ENCODE results near the gene RHBDD3.
A peak's percentile ranks its signal among the peaks of the same experiment; 100 is the strongest.

The RHBDD3 gene

DNA sequence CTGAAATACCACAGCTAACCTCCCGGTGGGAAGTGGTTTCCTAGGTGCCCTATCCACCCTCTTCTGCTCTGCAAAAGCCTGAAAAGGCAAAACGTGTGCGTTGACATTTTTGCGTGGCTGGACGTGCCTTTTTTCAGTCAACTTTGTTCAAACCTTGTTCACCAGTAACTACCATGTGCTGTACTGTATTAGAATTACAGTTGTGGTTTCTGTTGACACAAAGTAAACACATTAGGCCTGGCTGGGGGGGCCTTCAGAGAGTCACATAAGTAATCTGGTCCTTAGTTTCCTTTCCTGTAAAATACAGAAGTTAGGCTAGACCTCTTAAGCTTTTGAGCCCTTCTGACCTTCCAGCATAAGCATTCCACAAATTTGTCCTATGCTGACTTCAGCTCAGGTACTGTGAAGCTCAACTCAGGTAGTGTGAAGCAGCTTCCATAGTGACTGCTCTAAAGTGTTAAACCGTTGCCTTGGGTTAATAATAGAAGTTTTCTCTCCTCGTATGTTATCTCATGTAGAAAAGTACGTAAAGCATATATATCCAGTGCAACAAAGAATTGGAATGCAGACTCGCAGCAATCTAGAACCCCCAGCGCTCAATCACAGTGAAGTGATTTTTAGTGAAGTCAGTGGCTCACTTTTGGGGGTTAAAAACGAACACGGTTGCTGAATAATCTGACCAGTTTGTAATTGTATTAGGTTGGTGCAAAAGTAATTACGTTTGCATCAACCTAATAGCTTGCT, 2.1 kb upstream of the RHBDD3 start:
- no peak for TF ChIP-seq Cebpa-rat (IDR thresholded peaks at IDR 0.05)
- Histone ChIP-seq H3K27me3 (no peaks in the 10 kb centered on the region), H3K36me3 (peaks cover 70% of the 10 kb centered on the region), H3K4me2 (peak overlapping the region; percentile 98), H3K4me1 (peaks cover 64% of the 10 kb centered on the region), H3K4me3 (peak overlapping the region; percentile 87), H3K9ac (peak overlapping the region; percentile 100), H4K20me1 (peaks cover 66% of the 10 kb centered on the region), H3K27ac (peak overlapping the region; percentile 100), H3K9me3 (no peaks in the 10 kb centered on the region)

- Histone ChIP-seq H3K9me3 (no peaks in the 10 kb centered on the region), H3K36me3 (peaks cover 70% of the 10 kb centered on the region), H3K4me3 (peak overlapping the region; percentile 87), H3K4me1 (peaks cover 69% of the 10 kb centered on the region), H3K27ac (peak overlapping the region; percentile 100), H3K27me3 (no peaks in the 10 kb centered on the region), H3K4me2 (peak overlapping the region; percentile 98), H3K9ac (peak overlapping the region; percentile 100), H4K20me1 (peaks cover 62% of the 10 kb centered on the region)
- no peak for TF ChIP-seq Cebpa-rat (IDR thresholded peaks at IDR 0.05)
Observed at GRCh38 chr22:29269230-29269604, 1.4 kb upstream of the RHBDD3 start.

DNA sequence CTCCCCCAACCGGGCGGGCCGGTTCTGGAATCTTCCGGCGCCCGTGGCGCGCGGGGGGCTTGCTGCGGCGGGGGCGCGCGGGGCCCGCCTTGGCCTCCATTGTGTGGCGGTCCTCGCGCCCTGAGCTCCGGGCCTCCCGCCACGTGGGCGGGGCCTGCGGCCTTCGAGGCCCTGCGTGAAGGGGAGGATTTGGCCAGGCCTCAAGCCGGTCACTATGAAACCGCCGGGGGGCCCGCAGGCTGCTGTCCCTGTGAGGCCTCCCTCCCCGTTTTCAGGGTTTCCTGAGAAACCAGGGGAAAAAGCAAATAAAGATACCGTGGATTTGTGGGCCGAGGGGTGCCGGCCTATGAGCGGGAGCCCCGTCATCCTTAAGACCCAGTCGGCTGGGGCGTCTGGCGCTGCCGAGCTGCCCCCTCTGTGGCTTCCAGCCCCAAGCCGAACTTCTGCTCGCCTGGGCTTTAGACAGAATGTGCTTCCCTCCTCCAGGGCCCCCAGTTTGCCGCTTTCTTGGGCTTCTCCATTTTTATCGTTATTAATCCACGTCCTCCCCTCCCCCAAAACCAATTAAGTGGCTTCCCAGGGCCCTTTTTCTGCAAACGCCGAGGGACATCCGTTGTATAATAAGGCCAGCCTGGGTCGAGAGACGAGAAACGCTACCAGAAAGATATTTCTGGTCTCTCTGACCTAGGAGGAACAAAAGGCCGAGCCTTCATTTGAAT, 889 bp upstream of the RHBDD3 start:
- Histone ChIP-seq H4K20me1 (peaks cover 62% of the 10 kb centered on the region), H3K36me3 (peaks cover 70% of the 10 kb centered on the region), H3K4me2 (peak overlapping the region; percentile 98), H3K27me3 (no peaks in the 10 kb centered on the region), H3K9ac (peak overlapping the region; percentile 100), H3K27ac (peak overlapping the region; percentile 100), H3K4me3 (peak overlapping the region; percentile 87), H3K4me1 (peaks cover 75% of the 10 kb centered on the region), H3K9me3 (no peaks in the 10 kb centered on the region)
- TF ChIP-seq Cebpa-rat (IDR thresholded peaks at IDR 0.05) = no peak

DNA sequence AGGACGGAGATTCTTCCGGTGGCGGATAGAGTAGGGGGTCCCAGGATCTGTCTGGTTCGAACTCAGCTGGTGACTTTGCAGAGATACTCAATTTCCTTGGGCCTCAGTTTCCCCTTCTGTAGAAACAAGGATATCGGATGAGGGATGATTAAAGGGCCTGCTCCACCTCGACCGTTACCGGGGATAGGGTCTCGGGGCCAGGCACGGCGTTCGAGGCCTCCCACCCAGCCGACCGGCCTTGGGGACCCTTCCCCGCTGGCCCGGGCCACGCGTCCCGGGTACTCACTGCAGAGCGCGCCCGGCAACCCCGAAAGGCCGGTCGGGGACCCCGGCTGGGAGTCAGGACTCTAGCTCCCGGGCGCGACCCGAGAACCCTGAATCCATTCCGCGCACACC, 321 bp downstream of the RHBDD3 start:
- no peaks in the 10 kb centered on the region for H3K27me3 ChIP-seq
- peak overlapping the region; percentile 87 for H3K4me3 ChIP-seq
- H3K27ac ChIP-seq = peak overlapping the region; percentile 100
- peak overlapping the region; percentile 100 for H3K9ac ChIP-seq
- H3K9me3 ChIP-seq = no peaks in the 10 kb centered on the region
- peak overlapping the region; percentile 99 for H3K4me2 ChIP-seq
- H3K36me3 ChIP-seq = peaks cover 58% of the 10 kb centered on the region
- H3K4me1 ChIP-seq = peaks cover 78% of the 10 kb centered on the region
- H4K20me1 ChIP-seq = peaks cover 62% of the 10 kb centered on the region
- no peak for TF ChIP-seq Cebpa-rat (IDR thresholded peaks at IDR 0.05)

GRCh38 chr22:29266564-29267461, 968 bp downstream of the RHBDD3 start:
- Histone ChIP-seq H3K4me2 (peak overlapping the region; percentile 99), H3K9me3 (no peaks in the 10 kb centered on the region), H4K20me1 (peaks cover 60% of the 10 kb centered on the region), H3K9ac (peak overlapping the region; percentile 100), H3K4me3 (peak overlapping the region; percentile 87), H3K4me1 (peaks cover 72% of the 10 kb centered on the region), H3K27me3 (no peaks in the 10 kb centered on the region), H3K27ac (peak overlapping the region; percentile 100), H3K36me3 (peaks cover 52% of the 10 kb centered on the region)
- no peak for TF ChIP-seq Cebpa-rat (IDR thresholded peaks at IDR 0.05)

DNA sequence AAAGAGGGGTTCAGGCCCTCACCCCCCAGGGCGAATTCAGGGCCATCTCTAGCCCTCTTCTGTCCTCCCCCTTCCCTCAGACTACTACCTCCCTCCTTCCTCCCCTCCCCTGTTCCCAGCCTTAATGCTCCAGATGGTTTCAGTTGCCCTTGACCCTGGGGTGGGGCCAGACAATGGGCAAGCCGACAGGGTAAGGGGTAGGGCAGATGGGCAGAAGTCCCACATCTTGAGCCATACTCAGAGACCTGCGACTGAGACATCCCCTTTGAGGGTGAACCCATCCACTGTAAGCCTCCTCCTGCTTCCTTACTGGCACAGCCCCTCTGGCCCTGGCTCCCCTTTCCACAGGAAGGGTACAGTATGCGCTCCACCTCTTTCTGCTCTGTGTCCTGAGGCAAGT, 1.9 kb downstream of the RHBDD3 start:
- Histone ChIP-seq H4K20me1 (peaks cover 60% of the 10 kb centered on the region), H3K36me3 (peaks cover 43% of the 10 kb centered on the region), H3K27me3 (no peaks in the 10 kb centered on the region), H3K9me3 (no peaks in the 10 kb centered on the region), H3K9ac (no peak overlapping the region; the same call in 1 of the 2 replicates), H3K27ac (no peak overlapping the region), H3K4me2 (peak overlapping the region; percentile 99), H3K4me3 (no peak overlapping the region), H3K4me1 (peaks cover 63% of the 10 kb centered on the region)
- TF ChIP-seq Cebpa-rat (IDR thresholded peaks at IDR 0.05) = no peak

DNA sequence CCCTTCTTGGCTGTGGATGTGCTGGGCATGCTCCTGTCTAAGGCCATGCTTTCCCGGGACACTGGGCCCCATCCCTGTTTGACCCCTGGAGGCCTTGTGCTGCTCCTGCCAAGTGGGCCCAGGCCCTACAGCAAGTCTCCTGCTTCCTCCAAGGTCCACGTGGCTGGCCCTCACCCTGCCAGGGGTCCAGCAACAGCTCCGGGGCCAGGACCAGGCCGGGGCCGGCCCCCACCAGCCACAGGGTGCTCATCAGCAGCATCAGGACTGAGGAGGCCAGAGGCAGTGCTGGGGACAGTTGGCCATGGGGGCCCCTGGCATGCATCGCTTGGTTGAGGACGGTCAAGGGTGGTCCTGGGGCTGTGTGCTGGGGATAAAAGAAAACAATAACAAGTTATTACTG, 2.5 kb downstream of the RHBDD3 start:
- H3K4me3 ChIP-seq = no peak overlapping the region
- TF ChIP-seq Cebpa-rat (IDR thresholded peaks at IDR 0.05) = no peak
- no peak overlapping the region; the same call in 1 of the 2 replicates for H3K9ac ChIP-seq
- peaks cover 60% of the 10 kb centered on the region for H4K20me1 ChIP-seq
- no peaks in the 10 kb centered on the region for H3K27me3 ChIP-seq
- no peak overlapping the region for H3K27ac ChIP-seq
- peak overlapping the region; percentile 99 for H3K4me2 ChIP-seq
- peaks cover 42% of the 10 kb centered on the region for H3K36me3 ChIP-seq
- H3K4me1 ChIP-seq = peaks cover 61% of the 10 kb centered on the region
- no peaks in the 10 kb centered on the region for H3K9me3 ChIP-seq

- H3K4me1 ChIP-seq = peaks cover 54% of the 10 kb centered on the region
- H4K20me1 ChIP-seq = peaks cover 52% of the 10 kb centered on the region
- H3K9me3 ChIP-seq = no peaks in the 10 kb centered on the region
- no peaks in the 10 kb centered on the region for H3K27me3 ChIP-seq
- no peak for TF ChIP-seq Cebpa-rat (IDR thresholded peaks at IDR 0.05)
- H3K4me2 ChIP-seq = peak overlapping the region; percentile 73
- H3K27ac ChIP-seq = 0 out of 2 replicates have a peak overlapping the region, but pooled peaks have one; percentile 34
- H3K9ac ChIP-seq = peak overlapping the region; percentile 42
- H3K4me3 ChIP-seq = no peak overlapping the region
- peaks cover 46% of the 10 kb centered on the region for H3K36me3 ChIP-seq
Observed at GRCh38 chr22:29263791-29264276, 3.9 kb downstream of the RHBDD3 start.

- peaks cover 47% of the 10 kb centered on the region for H4K20me1 ChIP-seq
Observed at GRCh38 chr22:29260601-29261315, 7.0 kb downstream of the RHBDD3 start.

More at GRCh38 chr22:29260601-29261315, 7.0 kb downstream of the RHBDD3 start:
- TF ChIP-seq Cebpa-rat (IDR thresholded peaks at IDR 0.05) = no peak
- Histone ChIP-seq H3K27me3 (no peaks in the 10 kb centered on the region), H3K9me3 (no peaks in the 10 kb centered on the region), H3K36me3 (peaks cover 43% of the 10 kb centered on the region), H3K4me2 (no peak overlapping the region), H3K27ac (no peak overlapping the region), H3K4me1 (peaks cover 39% of the 10 kb centered on the region), H3K9ac (no peak overlapping the region), H3K4me3 (no peak overlapping the region)

All from BLaER1 (cell line).